Neural cell (in vitro differentiated cells): ENCODE measurements around the gene GALNT11. TPM values are rescaled to one million over a fixed set of nuclear protein-coding genes. Genes with fewer than 3 reads are reported as not detected.

Experiments used
- H2AFZ ChIP-seq: fragments of 200-600, 300-800 bp; sonication (generic), shearing (Covaris generic); 2 replicates; pipeline ENCODE4 v1.6.0; 2014; ENCODE audit warnings: low read depth, mild to moderate bottlenecking, antibody characterized with exemption, low read length, moderate library complexity
- H3F3A ChIP-seq: fragments of 200-600 bp; shearing (Covaris generic); 2 replicates; pipeline ENCODE4 v1.6.1; 2016; ENCODE audit warnings: mild to moderate bottlenecking, moderate library complexity, mixed read lengths, antibody characterized with exemption, low read length; ENCODE audit not compliant: insufficient read depth, poor library complexity, severe bottlenecking
- H3K27ac ChIP-seq: fragments of 200-600, 300-800 bp; sonication (generic), shearing (Covaris generic); 2 replicates; pipeline ENCODE4 v1.5.1; 2014; ENCODE audit warnings: mild to moderate bottlenecking, low read length, moderate library complexity
- H3K27me3 ChIP-seq: fragments of 300-800, 200-600 bp; sonication (generic), shearing (Covaris generic); 2 replicates; pipeline ENCODE4 v1.6.0; 2014; ENCODE audit warnings: mild to moderate bottlenecking, low read depth, low read length, moderate library complexity; ENCODE audit not compliant: insufficient read depth
- H3K36me3 ChIP-seq: fragments of 300-800, 200-600 bp; sonication (generic), shearing (Covaris generic); 2 replicates; pipeline ENCODE4 v1.5.1; 2014; ENCODE audit warnings: mild to moderate bottlenecking, antibody characterized with exemption, low read length, moderate library complexity; ENCODE audit not compliant: insufficient read depth
- H3K4me2 ChIP-seq: fragments of 300-800, 200-600 bp; sonication (generic), shearing (Covaris generic); 2 replicates; pipeline ENCODE4 v1.6.0; 2014; ENCODE audit warnings: mild to moderate bottlenecking, low read length
- H3K4me3 ChIP-seq: fragments of 300-800, 200-600 bp; sonication (generic), shearing (Covaris generic); 2 replicates; pipeline ENCODE4 v1.5.1; 2014; ENCODE audit warnings: mild to moderate bottlenecking, low read length, moderate library complexity
- H3K79me2 ChIP-seq: fragments of 200-600 bp; shearing (Covaris generic); replicated peaks from 2 replicates; pipeline ENCODE4 v1.6.0; 2014; ENCODE audit warnings: mild to moderate bottlenecking, low read length, moderate library complexity; ENCODE audit not compliant: insufficient read depth
- H3K9ac ChIP-seq: fragments of 300-800, 200-600 bp; sonication (generic), shearing (Covaris generic); 2 replicates; pipeline ENCODE4 v1.6.1; 2016; ENCODE audit warnings: mild to moderate bottlenecking, low read length, mixed read lengths
- H3K9me2 ChIP-seq: fragments of 200-600 bp; shearing (Covaris generic); 2 replicates; pipeline ENCODE4 v1.6.1; 2016; ENCODE audit warnings: mild to moderate bottlenecking, low read length, mixed read lengths; ENCODE audit not compliant: insufficient read depth
- H3K9me3 ChIP-seq: fragments of 200-600, 300-800 bp; sonication (generic), shearing (Covaris generic); 2 replicates; pipeline ENCODE4 v1.6.1; 2016; ENCODE audit warnings: mild to moderate bottlenecking, mixed run types, low read length, moderate library complexity, mixed read lengths
- H4K20me1 ChIP-seq: fragments of 200-600 bp; shearing (Covaris generic); 2 replicates; pipeline ENCODE4 v1.6.1; 2016; ENCODE audit warnings: mild to moderate bottlenecking, mixed run types; ENCODE audit not compliant: insufficient read depth
- EP300 ChIP-seq: fragments of 450-650 bp; conservative IDR thresholded peaks from 2 replicates; pipeline ENCODE4 v1.6.1; 2014; ENCODE audit warnings: antibody characterized with exemption, mild to moderate bottlenecking, moderate library complexity; ENCODE audit not compliant: poor library complexity, severe bottlenecking
- EZH2 ChIP-seq: fragments of 200-600, 300-800 bp; shearing (Covaris generic), sonication (generic); IDR thresholded peaks from 2 replicates; pipeline ENCODE4 v1.6.1; 2014; ENCODE audit warnings: antibody characterized with exemption, low read length, borderline replicate concordance, mild to moderate bottlenecking; ENCODE audit not compliant: insufficient read depth, poor library complexity, severe bottlenecking
- MXI1 ChIP-seq: fragments of 450-650 bp; conservative IDR thresholded peaks from 2 replicates; pipeline ENCODE4 v1.6.1; 2014; ENCODE audit warnings: antibody characterized with exemption, mild to moderate bottlenecking; ENCODE audit not compliant: poor library complexity, severe bottlenecking
- POLR2AphosphoS5 ChIP-seq: IDR thresholded peaks from 2 replicates; pipeline ENCODE4 v1.6.1; 2012
- RAD21 ChIP-seq: fragments of 450-650 bp; conservative IDR thresholded peaks from 2 replicates; pipeline ENCODE4 v1.6.1; 2014; ENCODE audit warnings: antibody characterized with exemption, mild to moderate bottlenecking, moderate library complexity
- REST ChIP-seq: IDR thresholded peaks from 2 replicates; pipeline ENCODE4 v1.6.1; 2012; ENCODE audit warnings: borderline replicate concordance
- SMC3 ChIP-seq: fragments of 450-650 bp; conservative IDR thresholded peaks from 2 replicates; pipeline ENCODE4 v1.6.1; 2014; ENCODE audit warnings: antibody characterized with exemption, mild to moderate bottlenecking, moderate library complexity; ENCODE audit not compliant: poor library complexity
- TAF1 ChIP-seq: IDR thresholded peaks from 2 replicates; pipeline ENCODE4 v1.6.1; 2012; ENCODE audit warnings: low read depth
- polyA plus RNA-seq: library from polyadenylated mRNA; depleted of rRNA; stranded (reverse); fragments of >200 nt; gene quantifications from 2 replicates; pipeline ENCODE4 v1.2.3, GENCODE V29; 2014
- TF ChIP-seq, protein P1 (sequence below): fragments of 450-650 bp; IDR thresholded peaks from 2 replicates; pipeline ENCODE4 v1.5.1; 2014; ENCODE audit warnings: antibody characterized with exemption, mild to moderate bottlenecking, moderate library complexity; ENCODE audit not compliant: poor library complexity, severe bottlenecking

Gene GALNT11
- polyA plus RNA-seq, 1 donor from 2014 or later, result 118 TPM

GRCh38 chr7:152126741-152127140 lies 101.3 kb downstream of the GALNT11 start:
- Histone ChIP-seq H3K9ac (no peak overlapping the region), H3K27ac (no peak overlapping the region), H3K79me2 (no peaks in the 10 kb centered on the region), H4K20me1 (no peaks in the 10 kb centered on the region), H3K36me3 (peaks cover 35% of the 10 kb centered on the region), H3K27me3 (no peaks in the 10 kb centered on the region), H3K9me2 (no peaks in the 10 kb centered on the region), H3F3A (no peaks in the 10 kb centered on the region), H3K4me2 (no peak overlapping the region), H3K4me3 (no peak overlapping the region), H2AFZ (no peak overlapping the region), H3K9me3 (no peaks in the 10 kb centered on the region)
- no peak for TF ChIP-seq MXI1
- TF ChIP-seq EZH2, result no peak

- Histone ChIP-seq H3K36me3 (peaks cover 34% of the 10 kb centered on the region), H3K79me2 (no peaks in the 10 kb centered on the region), H3K9ac (no peak overlapping the region), H3K9me2 (no peaks in the 10 kb centered on the region), H2AFZ (no peak overlapping the region), H4K20me1 (no peaks in the 10 kb centered on the region), H3K27ac (no peak overlapping the region), H3K9me3 (no peaks in the 10 kb centered on the region), H3F3A (no peaks in the 10 kb centered on the region), H3K27me3 (no peaks in the 10 kb centered on the region), H3K4me2 (no peak overlapping the region), H3K4me3 (no peak overlapping the region)
- TF ChIP-seq, protein P1, sequence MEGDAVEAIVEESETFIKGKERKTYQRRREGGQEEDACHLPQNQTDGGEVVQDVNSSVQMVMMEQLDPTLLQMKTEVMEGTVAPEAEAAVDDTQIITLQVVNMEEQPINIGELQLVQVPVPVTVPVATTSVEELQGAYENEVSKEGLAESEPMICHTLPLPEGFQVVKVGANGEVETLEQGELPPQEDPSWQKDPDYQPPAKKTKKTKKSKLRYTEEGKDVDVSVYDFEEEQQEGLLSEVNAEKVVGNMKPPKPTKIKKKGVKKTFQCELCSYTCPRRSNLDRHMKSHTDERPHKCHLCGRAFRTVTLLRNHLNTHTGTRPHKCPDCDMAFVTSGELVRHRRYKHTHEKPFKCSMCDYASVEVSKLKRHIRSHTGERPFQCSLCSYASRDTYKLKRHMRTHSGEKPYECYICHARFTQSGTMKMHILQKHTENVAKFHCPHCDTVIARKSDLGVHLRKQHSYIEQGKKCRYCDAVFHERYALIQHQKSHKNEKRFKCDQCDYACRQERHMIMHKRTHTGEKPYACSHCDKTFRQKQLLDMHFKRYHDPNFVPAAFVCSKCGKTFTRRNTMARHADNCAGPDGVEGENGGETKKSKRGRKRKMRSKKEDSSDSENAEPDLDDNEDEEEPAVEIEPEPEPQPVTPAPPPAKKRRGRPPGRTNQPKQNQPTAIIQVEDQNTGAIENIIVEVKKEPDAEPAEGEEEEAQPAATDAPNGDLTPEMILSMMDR, result no peak
- TF ChIP-seq RAD21 (no peak), EZH2 (no peak), REST (no peak), EP300 (no peak), MXI1 (no peak), POLR2AphosphoS5 (no peak)
These were observed 101.8 kb downstream of the GALNT11 start for GRCh38 chr7:152127229-152127628.

GRCh38 chr7:152128252-152128651 lies 102.8 kb downstream of the GALNT11 start:
- Histone ChIP-seq H3K9me3 (no peaks in the 10 kb centered on the region), H3K79me2 (no peaks in the 10 kb centered on the region), H3K4me2 (no peak overlapping the region), H3F3A (no peaks in the 10 kb centered on the region), H3K4me3 (no peak overlapping the region), H3K9ac (no peak overlapping the region), H3K27me3 (no peaks in the 10 kb centered on the region), H3K36me3 (peaks cover 25% of the 10 kb centered on the region), H4K20me1 (no peaks in the 10 kb centered on the region), H2AFZ (no peak overlapping the region), H3K27ac (no peak overlapping the region), H3K9me2 (no peaks in the 10 kb centered on the region)
- TF ChIP-seq SMC3, result no peak
- no peak for TF ChIP-seq REST
- TF ChIP-seq, protein P1, result no peak
- no peak for TF ChIP-seq POLR2AphosphoS5
- TF ChIP-seq MXI1, result no peak
- no peak for TF ChIP-seq TAF1
- TF ChIP-seq RAD21, result no peak
- TF ChIP-seq EP300, result no peak
- no peak for TF ChIP-seq EZH2
